ENCODE data around the gene GIT1. TPM values are rescaled to one million over a fixed set of nuclear protein-coding genes. Genes with fewer than 3 reads are reported as not detected.

The GIT1 gene
- total and polyA plus RNA-seq, 4 donors, result 2.2 to 11.1 (median 4.9) TPM

DNA sequence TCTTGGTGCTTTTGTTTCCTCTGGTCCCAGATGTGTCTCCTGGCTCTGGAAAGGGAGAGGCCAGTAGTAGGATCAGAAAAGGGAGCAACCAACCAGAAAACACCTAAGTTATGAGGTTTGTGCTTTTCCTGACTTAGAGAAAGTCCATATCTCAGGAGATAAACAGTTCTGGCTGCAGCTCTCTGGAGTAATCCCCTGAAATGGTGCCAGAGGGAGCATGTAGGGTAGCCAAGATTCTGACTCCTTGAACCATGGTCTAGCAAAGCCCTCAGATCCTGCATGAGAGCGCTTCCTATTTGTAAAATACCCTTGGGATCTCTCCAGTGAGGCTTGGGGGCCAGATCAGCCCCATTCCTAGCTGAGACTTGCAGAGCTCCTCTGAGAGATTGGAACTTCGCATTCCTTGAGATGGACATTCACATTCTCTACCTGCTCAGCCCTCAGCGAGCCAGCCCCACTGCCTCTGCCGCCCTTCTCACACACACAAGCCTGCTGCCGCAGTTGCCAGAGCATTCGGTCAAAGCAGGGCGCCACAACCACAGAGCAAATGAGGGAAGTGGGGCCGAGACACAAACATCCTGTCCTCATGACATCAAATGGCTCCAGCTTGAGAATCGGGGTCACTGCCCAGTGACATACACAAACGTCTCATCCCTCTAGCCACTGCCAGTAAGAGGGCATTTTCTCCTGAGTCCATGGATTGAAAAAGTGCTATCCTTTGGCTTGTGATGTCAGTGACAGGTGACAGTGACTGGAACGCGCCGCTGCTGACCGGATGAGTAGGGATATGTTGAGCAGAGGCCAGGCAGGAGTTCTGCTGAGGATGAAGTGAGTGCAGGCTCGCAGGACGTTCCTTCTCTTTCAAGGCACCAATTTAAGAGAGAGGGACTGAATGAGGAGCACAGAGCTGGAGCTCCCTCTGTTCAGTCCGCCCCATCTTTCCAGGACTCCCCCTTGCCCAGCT, 27.6 kb downstream of the GIT1 start:
- peaks cover 8 to 60% (median 43%) of the 10 kb centered on the region in 4 donors for H3K4me1 ChIP-seq (ENCODE audit: control insufficient read depth in 4 of 4, insufficient read depth in 4 of 4, low read length in 3 of 4)
- no peak overlapping the region for H3K4me3 ChIP-seq (ENCODE audit: low read depth in 1 of 3, low read length in 3 of 3)
- no peaks in the 10 kb centered on the region for H3K27me3 ChIP-seq (ENCODE audit: control insufficient read depth in 4 of 4, insufficient read depth in 4 of 4, low read length in 3 of 4)
- TF ChIP-seq, protein P1, sequence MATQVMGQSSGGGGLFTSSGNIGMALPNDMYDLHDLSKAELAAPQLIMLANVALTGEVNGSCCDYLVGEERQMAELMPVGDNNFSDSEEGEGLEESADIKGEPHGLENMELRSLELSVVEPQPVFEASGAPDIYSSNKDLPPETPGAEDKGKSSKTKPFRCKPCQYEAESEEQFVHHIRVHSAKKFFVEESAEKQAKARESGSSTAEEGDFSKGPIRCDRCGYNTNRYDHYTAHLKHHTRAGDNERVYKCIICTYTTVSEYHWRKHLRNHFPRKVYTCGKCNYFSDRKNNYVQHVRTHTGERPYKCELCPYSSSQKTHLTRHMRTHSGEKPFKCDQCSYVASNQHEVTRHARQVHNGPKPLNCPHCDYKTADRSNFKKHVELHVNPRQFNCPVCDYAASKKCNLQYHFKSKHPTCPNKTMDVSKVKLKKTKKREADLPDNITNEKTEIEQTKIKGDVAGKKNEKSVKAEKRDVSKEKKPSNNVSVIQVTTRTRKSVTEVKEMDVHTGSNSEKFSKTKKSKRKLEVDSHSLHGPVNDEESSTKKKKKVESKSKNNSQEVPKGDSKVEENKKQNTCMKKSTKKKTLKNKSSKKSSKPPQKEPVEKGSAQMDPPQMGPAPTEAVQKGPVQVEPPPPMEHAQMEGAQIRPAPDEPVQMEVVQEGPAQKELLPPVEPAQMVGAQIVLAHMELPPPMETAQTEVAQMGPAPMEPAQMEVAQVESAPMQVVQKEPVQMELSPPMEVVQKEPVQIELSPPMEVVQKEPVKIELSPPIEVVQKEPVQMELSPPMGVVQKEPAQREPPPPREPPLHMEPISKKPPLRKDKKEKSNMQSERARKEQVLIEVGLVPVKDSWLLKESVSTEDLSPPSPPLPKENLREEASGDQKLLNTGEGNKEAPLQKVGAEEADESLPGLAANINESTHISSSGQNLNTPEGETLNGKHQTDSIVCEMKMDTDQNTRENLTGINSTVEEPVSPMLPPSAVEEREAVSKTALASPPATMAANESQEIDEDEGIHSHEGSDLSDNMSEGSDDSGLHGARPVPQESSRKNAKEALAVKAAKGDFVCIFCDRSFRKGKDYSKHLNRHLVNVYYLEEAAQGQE (IDR thresholded peaks at IDR 0.05), result no peak
- TF ChIP-seq YY1 (IDR thresholded peaks at IDR 0.05) (no peak), NR2F2 (IDR thresholded peaks at IDR 0.05) (no peak), TAF1 (conservative IDR thresholded peaks at IDR 0.05) (no peak), EGR1 (IDR thresholded peaks at IDR 0.05; ENCODE audit: low read depth in 2 of 2) (no peak)
- peaks cover 0 to 10% (median 0%) of the 10 kb centered on the region in 4 donors for H3K36me3 ChIP-seq (ENCODE audit: control insufficient read depth in 4 of 4, insufficient read depth in 3 of 4, low read depth in 1 of 4, low read length in 3 of 4)
- peak overlapping the region in 1 of 2 donors; percentile 54 for H3K27ac ChIP-seq (ENCODE audit: low read depth in 1 of 2, low read length in 2 of 2)
- 75% methylated on average over 17 of the region's 17 CpGs for WGBS
- no peak for DNase-seq (ENCODE audit: low spot score)
- no peak overlapping the region for H3K9ac ChIP-seq (ENCODE audit: low read depth in 1 of 2, low read length in 2 of 2)
- H3K9me3 ChIP-seq (ENCODE audit: control insufficient read depth in 4 of 4, low read length in 3 of 4), result no peaks in the 10 kb centered on the region

DNA sequence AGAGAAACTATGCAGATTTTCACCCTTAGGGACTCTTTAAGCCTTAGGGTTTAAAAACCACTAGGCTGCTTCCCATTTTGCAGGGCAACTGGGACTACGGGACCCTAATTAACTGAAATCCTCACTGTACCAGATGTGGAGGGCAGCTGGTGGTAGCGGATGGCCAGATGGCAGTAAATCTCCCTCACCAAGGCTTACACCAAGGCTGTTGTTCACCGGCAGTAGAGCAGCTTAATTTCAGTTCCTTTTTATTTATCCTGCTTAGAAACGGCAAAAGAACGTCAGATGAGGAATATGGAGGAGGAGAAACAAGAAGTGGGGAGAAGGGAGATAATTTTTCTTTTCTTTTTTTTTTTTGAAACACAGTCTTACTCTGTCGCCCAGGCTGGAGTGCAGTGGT, 29.1 kb downstream of the GIT1 start:
- Histone ChIP-seq H3K4me1 (ENCODE audit: control insufficient read depth in 4 of 4, insufficient read depth in 4 of 4, low read length in 3 of 4) (peaks cover 7 to 61% (median 45%) of the 10 kb centered on the region in 4 donors), H3K36me3 (ENCODE audit: control insufficient read depth in 4 of 4, insufficient read depth in 3 of 4, low read depth in 1 of 4, low read length in 3 of 4) (peaks cover 0 to 10% (median 0%) of the 10 kb centered on the region in 4 donors), H3K27ac (ENCODE audit: low read depth in 1 of 2, low read length in 2 of 2) (no peak overlapping the region), H3K4me3 (ENCODE audit: low read depth in 1 of 3, low read length in 3 of 3) (no peak overlapping the region), H3K9me3 (ENCODE audit: control insufficient read depth in 4 of 4, low read length in 3 of 4) (no peaks in the 10 kb centered on the region), H3K9ac (ENCODE audit: low read depth in 1 of 2, low read length in 2 of 2) (no peak overlapping the region), H3K27me3 (ENCODE audit: control insufficient read depth in 4 of 4, insufficient read depth in 4 of 4, low read length in 3 of 4) (no peaks in the 10 kb centered on the region)
- TF ChIP-seq HNF4A (conservative IDR thresholded peaks at IDR 0.05), result no peak
- TF ChIP-seq, protein P1 (IDR thresholded peaks at IDR 0.05), result no peak
- no peak for TF ChIP-seq ATF3 (IDR thresholded peaks at IDR 0.05)
- no peak for TF ChIP-seq FOXA1 (IDR thresholded peaks at IDR 0.05)
- no peak for TF ChIP-seq GABPA (IDR thresholded peaks at IDR 0.05 in 1 of 2, conservative IDR thresholded peaks at IDR 0.05 in 1 of 2)
- TF ChIP-seq YY1 (IDR thresholded peaks at IDR 0.05), result no peak
- TF ChIP-seq, protein P2, sequence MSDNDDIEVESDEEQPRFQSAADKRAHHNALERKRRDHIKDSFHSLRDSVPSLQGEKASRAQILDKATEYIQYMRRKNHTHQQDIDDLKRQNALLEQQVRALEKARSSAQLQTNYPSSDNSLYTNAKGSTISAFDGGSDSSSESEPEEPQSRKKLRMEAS (IDR thresholded peaks at IDR 0.05), result no peak
- no peak for TF ChIP-seq EGR1 (IDR thresholded peaks at IDR 0.05; ENCODE audit: low read depth in 2 of 2)
- no peak for TF ChIP-seq NR2F2 (IDR thresholded peaks at IDR 0.05)
- no peak for DNase-seq (ENCODE audit: low spot score)
- WGBS, result 83% methylated on average over 6 of the region's 6 CpGs
